Measurements from ENCODE around the gene CTSO. TPM values are rescaled to one million over a fixed set of nuclear protein-coding genes. Genes with fewer than 3 reads are reported as not detected.
"Not testable (repeated sequence)": the region's sequence is repeated elsewhere in the genome, so short reads cannot be mapped to it uniquely, and the experiment has no call there.

The CTSO gene
- total RNA-seq, 1 experiment from 2014 or later = 7.3 TPM

DNA sequence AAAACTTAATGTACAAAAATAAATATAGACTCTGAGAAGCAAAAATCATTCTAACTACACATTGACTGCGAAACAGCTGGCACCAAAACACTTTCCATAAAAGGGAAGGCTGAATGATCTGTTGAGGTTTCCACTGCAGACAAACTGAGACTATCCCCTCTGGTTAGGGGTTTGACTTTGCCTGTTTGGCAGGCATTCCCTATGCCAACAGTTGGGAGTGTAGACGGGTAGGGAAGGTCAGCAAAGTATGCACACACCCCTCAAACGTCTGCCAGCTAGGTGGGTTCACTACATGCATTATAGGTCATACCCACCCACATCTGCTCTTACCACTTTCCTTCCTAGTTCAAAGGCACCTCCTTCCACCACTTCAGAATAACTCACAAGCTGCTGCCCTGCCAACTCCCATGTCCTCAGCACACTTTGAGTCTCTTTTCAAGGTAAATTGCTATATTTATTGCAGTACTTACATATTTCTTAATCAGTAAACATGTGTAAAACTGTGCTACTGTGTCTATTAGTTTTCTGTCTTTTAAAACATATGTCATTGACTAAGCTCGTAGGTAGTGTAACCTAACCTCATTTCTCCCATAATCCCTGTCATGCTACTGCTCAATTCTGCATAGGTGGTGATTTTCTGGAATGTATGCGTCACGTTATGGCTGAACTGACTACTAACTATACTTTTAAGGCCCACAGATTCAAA lies 12.4 kb downstream of the CTSO start:
- CTCF ChIA-PET = no interaction called here
- intact Hi-C loops (cut with micrococcal nuclease; ENCODE audit: unreplicated experiment) = no loop called here
- no peaks in the 10 kb centered on the region for H3K9me3 Mint-ChIP-seq (ENCODE audit: low read depth, unreplicated experiment)

DNA sequence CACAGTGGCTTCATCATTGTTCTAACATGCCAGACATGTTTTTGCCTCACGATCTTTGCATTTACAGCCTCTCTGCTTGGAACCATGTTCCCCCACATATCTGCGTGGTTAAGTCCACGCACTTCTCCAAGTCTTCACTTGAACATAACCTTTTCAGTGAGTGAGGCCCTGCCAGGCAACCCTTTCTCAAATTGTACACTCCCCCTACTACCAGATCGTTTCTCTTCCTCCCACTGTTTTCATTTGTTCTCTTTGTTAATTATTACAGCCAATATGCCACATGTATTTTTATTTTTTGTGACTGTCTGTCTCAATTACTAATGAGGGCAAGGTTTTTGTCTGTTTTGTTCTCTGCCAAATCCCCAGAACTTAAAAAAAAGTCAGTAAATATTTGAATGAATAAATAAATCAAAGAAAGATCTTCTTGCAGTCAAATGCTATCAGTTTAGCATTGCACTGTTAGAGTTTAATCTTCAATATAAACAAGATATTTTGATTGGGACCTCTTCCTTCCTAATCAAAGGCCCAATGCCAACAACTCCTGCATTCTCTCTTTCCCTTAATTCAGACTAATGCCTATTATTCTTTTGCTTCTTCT lies 18.2 kb downstream of the CTSO start:
- H3K27me3 Mint-ChIP-seq (ENCODE audit: unreplicated experiment) = no peaks in the 10 kb centered on the region
- no TSS peak for BruUV-seq (replicated peaks)
- H3K27ac Mint-ChIP-seq (ENCODE audit: unreplicated experiment) = no peak overlapping the region
- peaks cover 10% of the 10 kb centered on the region for H3K9me3 Mint-ChIP-seq (ENCODE audit: low read depth, unreplicated experiment)
- no peak overlapping the region for H3K4me3 Mint-ChIP-seq (ENCODE audit: low read depth, unreplicated experiment)
- TF ChIP-seq, protein P1, sequence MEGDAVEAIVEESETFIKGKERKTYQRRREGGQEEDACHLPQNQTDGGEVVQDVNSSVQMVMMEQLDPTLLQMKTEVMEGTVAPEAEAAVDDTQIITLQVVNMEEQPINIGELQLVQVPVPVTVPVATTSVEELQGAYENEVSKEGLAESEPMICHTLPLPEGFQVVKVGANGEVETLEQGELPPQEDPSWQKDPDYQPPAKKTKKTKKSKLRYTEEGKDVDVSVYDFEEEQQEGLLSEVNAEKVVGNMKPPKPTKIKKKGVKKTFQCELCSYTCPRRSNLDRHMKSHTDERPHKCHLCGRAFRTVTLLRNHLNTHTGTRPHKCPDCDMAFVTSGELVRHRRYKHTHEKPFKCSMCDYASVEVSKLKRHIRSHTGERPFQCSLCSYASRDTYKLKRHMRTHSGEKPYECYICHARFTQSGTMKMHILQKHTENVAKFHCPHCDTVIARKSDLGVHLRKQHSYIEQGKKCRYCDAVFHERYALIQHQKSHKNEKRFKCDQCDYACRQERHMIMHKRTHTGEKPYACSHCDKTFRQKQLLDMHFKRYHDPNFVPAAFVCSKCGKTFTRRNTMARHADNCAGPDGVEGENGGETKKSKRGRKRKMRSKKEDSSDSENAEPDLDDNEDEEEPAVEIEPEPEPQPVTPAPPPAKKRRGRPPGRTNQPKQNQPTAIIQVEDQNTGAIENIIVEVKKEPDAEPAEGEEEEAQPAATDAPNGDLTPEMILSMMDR (IDR thresholded peaks at IDR 0.05; ENCODE audit: unreplicated experiment) = no peak
- CTCF ChIA-PET = no interaction called here
- DNase-seq = no peak
- no peaks in the 10 kb centered on the region for H3K36me3 Mint-ChIP-seq (ENCODE audit: insufficient read depth, unreplicated experiment)
- intact Hi-C loops (cut with micrococcal nuclease; ENCODE audit: unreplicated experiment) = no loop called here
- no peaks in the 10 kb centered on the region for H3K4me1 Mint-ChIP-seq (ENCODE audit: low read depth, unreplicated experiment)

More for the DNA sequence above, 12.4 kb downstream of the CTSO start:
- H3K36me3 Mint-ChIP-seq (ENCODE audit: insufficient read depth, unreplicated experiment) = no peaks in the 10 kb centered on the region
- no peak for DNase-seq
- TF ChIP-seq, protein P1 (IDR thresholded peaks at IDR 0.05; ENCODE audit: unreplicated experiment) = no peak
- BruUV-seq (replicated peaks) = no TSS peak
- H3K4me3 Mint-ChIP-seq (ENCODE audit: low read depth, unreplicated experiment) = no peak overlapping the region
- no peaks in the 10 kb centered on the region for H3K4me1 Mint-ChIP-seq (ENCODE audit: low read depth, unreplicated experiment)
- no peak overlapping the region for H3K27ac Mint-ChIP-seq (ENCODE audit: unreplicated experiment)
- H3K27me3 Mint-ChIP-seq (ENCODE audit: unreplicated experiment) = no peaks in the 10 kb centered on the region

DNA sequence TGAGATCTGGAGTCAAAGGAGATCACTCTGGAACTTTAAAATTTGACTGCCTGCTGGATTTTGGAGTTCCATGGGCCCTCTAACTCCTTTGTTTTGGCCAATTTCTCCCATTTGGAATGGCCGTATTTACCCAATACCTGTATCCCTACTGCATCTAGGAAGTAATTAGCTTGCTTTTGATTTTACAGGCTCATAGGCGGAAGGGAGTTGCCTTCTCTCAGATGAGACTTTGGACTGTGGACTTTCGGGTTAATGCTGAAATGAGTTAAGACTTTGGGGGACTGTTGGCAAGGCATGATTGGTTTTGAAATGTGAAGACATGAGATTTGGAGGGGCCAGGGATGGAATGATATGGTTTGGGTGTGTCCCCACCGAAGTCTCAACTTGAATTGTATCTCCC lies 19.0 kb downstream of the CTSO start:
- intact Hi-C loops (cut with micrococcal nuclease; ENCODE audit: unreplicated experiment); H3K4me1 Mint-ChIP-seq (ENCODE audit: low read depth, unreplicated experiment); H3K36me3 Mint-ChIP-seq (ENCODE audit: insufficient read depth, unreplicated experiment); DNase-seq; BruUV-seq (replicated peaks); CTCF ChIA-PET; H3K4me3 Mint-ChIP-seq (ENCODE audit: low read depth, unreplicated experiment); H3K27ac Mint-ChIP-seq (ENCODE audit: unreplicated experiment); H3K27me3 Mint-ChIP-seq (ENCODE audit: unreplicated experiment): not testable (repeated sequence)
- H3K9me3 Mint-ChIP-seq (ENCODE audit: low read depth, unreplicated experiment) = peaks cover 10% of the 10 kb centered on the region

DNA sequence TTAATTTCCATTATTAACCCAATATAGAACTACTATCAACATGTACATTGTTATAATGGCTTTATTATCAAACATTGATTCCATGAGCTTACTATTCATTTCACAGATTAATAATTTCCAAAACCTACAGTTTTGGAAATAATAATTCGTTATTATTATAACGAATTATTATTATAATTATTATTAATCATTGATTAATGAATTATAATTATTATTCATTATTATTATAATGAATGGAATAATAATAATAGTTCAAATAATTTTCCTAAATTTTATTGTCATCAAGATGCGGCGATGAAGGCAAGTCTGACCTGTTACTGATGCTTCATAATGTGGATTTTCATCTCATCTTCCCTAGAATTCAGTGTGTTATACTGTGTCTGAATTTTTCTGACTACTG lies 22.0 kb downstream of the CTSO start:
- Mint-ChIP-seq H3K36me3 (ENCODE audit: insufficient read depth, unreplicated experiment) (no peaks in the 10 kb centered on the region), H3K4me3 (ENCODE audit: low read depth, unreplicated experiment) (no peak overlapping the region), H3K27ac (ENCODE audit: unreplicated experiment) (no peak overlapping the region), H3K9me3 (ENCODE audit: low read depth, unreplicated experiment) (peaks cover 10% of the 10 kb centered on the region), H3K27me3 (ENCODE audit: unreplicated experiment) (no peaks in the 10 kb centered on the region), H3K4me1 (ENCODE audit: low read depth, unreplicated experiment) (no peaks in the 10 kb centered on the region)
- TF ChIP-seq, protein P1 (IDR thresholded peaks at IDR 0.05; ENCODE audit: unreplicated experiment) = no peak
- CTCF ChIA-PET = no interaction called here
- BruUV-seq (replicated peaks) = no TSS peak
- no peak for DNase-seq
- intact Hi-C loops (cut with micrococcal nuclease; ENCODE audit: unreplicated experiment) = no loop called here

DNA sequence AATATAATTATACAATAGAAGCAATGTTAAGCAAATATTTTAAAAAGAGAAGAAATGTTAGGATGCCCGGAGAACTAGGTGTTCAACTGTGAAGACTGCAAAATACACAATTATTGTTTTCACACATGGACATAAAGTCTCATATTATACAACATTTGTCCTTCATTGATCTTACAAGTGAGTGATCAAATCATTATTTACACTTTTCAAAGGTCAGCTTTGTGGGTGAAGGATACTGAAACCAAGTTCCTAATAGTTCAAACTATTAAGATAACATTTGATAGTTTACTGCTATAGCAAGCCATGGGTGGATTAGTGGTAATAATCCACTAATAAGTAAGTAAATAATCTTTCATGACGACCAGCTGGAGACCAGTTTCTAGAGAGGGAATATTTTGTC lies 23.3 kb downstream of the CTSO start:
- TF ChIP-seq, protein P1 (IDR thresholded peaks at IDR 0.05; ENCODE audit: unreplicated experiment) = no peak
- Mint-ChIP-seq H3K4me3 (ENCODE audit: low read depth, unreplicated experiment) (no peak overlapping the region), H3K4me1 (ENCODE audit: low read depth, unreplicated experiment) (no peaks in the 10 kb centered on the region), H3K36me3 (ENCODE audit: insufficient read depth, unreplicated experiment) (no peaks in the 10 kb centered on the region), H3K27me3 (ENCODE audit: unreplicated experiment) (no peaks in the 10 kb centered on the region), H3K27ac (ENCODE audit: unreplicated experiment) (no peak overlapping the region), H3K9me3 (ENCODE audit: low read depth, unreplicated experiment) (peaks cover 8% of the 10 kb centered on the region)
- no TSS peak for BruUV-seq (replicated peaks)
- CTCF ChIA-PET = no interaction called here
- DNase-seq = no peak
- intact Hi-C loops (cut with micrococcal nuclease; ENCODE audit: unreplicated experiment) = no loop called here

All from Calu3 (cell line).